ENCODE results near the gene QSOX2.

Gene QSOX2

GRCh38 chr9:136274786-136275654 is 29.4 kb upstream of the QSOX2 start:
- DNase-seq (ENCODE audit: low read depth, low spot score), result no peak
- ChIA-PET POLR2A (no interaction called here), CTCF (interaction anchor here (0.8 to 4.0 kb wide), 3 partner anchors 10 to 153 kb away, joined by 3 to 25 read pairs (median 3); no protein-coding TSS in a partner anchor)
- no peak for TF ChIP-seq CTCF (IDR thresholded peaks at IDR 0.05; ENCODE audit: insufficient read depth, low read length, missing control alignments)
- H3K4me3 ChIP-seq (ENCODE audit: low read depth, low read length), result no peak overlapping the region

GRCh38 chr9:136273921-136274785 is 28.5 kb upstream of the QSOX2 start:
- DNase-seq (ENCODE audit: low read depth, low spot score), result no peak
- H3K4me3 ChIP-seq (ENCODE audit: low read depth, low read length), result no peak overlapping the region
- ChIA-PET POLR2A (no interaction called here), CTCF (interaction anchor here (0.9 to 4.0 kb wide), 2 partner anchors 10 to 11 kb away, joined by 3 to 25 read pairs; no protein-coding TSS in a partner anchor)
- TF ChIP-seq CTCF (IDR thresholded peaks at IDR 0.05; ENCODE audit: insufficient read depth, low read length, missing control alignments), result no peak

- no peak for DNase-seq (ENCODE audit: low read depth, low spot score)
- no peak for TF ChIP-seq CTCF (IDR thresholded peaks at IDR 0.05; ENCODE audit: insufficient read depth, low read length, missing control alignments)
- ChIA-PET CTCF (interaction anchor here (1.0 to 4.0 kb wide), 2 partner anchors 9 to 11 kb away, joined by 6 to 25 read pairs; no protein-coding TSS in a partner anchor), POLR2A (no interaction called here)
- H3K4me3 ChIP-seq (ENCODE audit: low read depth, low read length), result no peak overlapping the region
Observed at GRCh38 chr9:136273244-136273865, 27.7 kb upstream of the QSOX2 start.

- ChIA-PET CTCF (interaction anchor here (1.3 to 3.7 kb wide), 3 partner anchors 7 to 18 kb away, joined by 4 to 30 read pairs (median 5); no protein-coding TSS in a partner anchor), POLR2A (no interaction called here)
- no peak for TF ChIP-seq CTCF (IDR thresholded peaks at IDR 0.05; ENCODE audit: insufficient read depth, low read length, missing control alignments)
- no peak for DNase-seq (ENCODE audit: low read depth, low spot score)
- H3K4me3 ChIP-seq (ENCODE audit: low read depth, low read length), result no peak overlapping the region
Observed at GRCh38 chr9:136270173-136270705, 24.6 kb upstream of the QSOX2 start.

GRCh38 chr9:136268735-136269134 is 23.1 kb upstream of the QSOX2 start:
- ChIA-PET CTCF (interaction anchor here (0.9 to 3.7 kb wide), 7 partner anchors 9 to 303 kb away, joined by 3 to 30 read pairs (median 5); no protein-coding TSS in a partner anchor), POLR2A (no interaction called here)
- H3K4me3 ChIP-seq (ENCODE audit: low read depth, low read length), result no peak overlapping the region
- no peak for DNase-seq (ENCODE audit: low read depth, low spot score)
- no peak for TF ChIP-seq CTCF (IDR thresholded peaks at IDR 0.05; ENCODE audit: insufficient read depth, low read length, missing control alignments)

All from AG04449 (cell line).